Mesendoderm (in vitro differentiated cells): ENCODE data around the gene NR2F1-AS1.

Experiments used
- DNase-seq: peaks from one replicate; pipeline ENCODE4 v3.0.0; 2013
- H2AK5ac ChIP-seq: 2 replicates; pipeline ENCODE4 v1.6.1; 2013; ENCODE audit warnings: low read length, inconsistent platforms
- H2BK120ac ChIP-seq: 2 replicates; pipeline ENCODE4 v1.6.1; 2013; ENCODE audit warnings: low read depth, mild to moderate bottlenecking, low read length, moderate library complexity, mixed read lengths
- H2BK15ac ChIP-seq: replicated peaks from 2 replicates; pipeline ENCODE4 v1.6.1; 2013; ENCODE audit warnings: low read depth, mild to moderate bottlenecking, moderate library complexity
- H2BK5ac ChIP-seq: 2 replicates; pipeline ENCODE4 v1.6.1; 2013; ENCODE audit warnings: low read length, inconsistent platforms
- H3K18ac ChIP-seq: 2 replicates; pipeline ENCODE4 v1.6.1; 2013; ENCODE audit warnings: mild to moderate bottlenecking, low read length, mixed read lengths
- H3K23ac ChIP-seq: one replicate; pipeline ENCODE4 v1.6.1; 2013; ENCODE audit warnings: low read length
- H3K27ac ChIP-seq: 2 replicates; pipeline ENCODE4 v1.5.1; 2013; ENCODE audit warnings: low read depth, mild to moderate bottlenecking, inconsistent platforms, low read length, moderate library complexity
- H3K27me3 ChIP-seq: 2 replicates; pipeline ENCODE4 v1.6.1; 2013; ENCODE audit warnings: low read length, control low read depth, mild to moderate bottlenecking, inconsistent platforms; ENCODE audit not compliant: insufficient read depth, poor library complexity
- H3K36me3 ChIP-seq: 2 replicates; pipeline ENCODE4 v1.6.1; 2013; ENCODE audit warnings: low read length, inconsistent platforms; ENCODE audit not compliant: control insufficient read depth, insufficient read depth
- H3K4ac ChIP-seq: one replicate; pipeline ENCODE4 v1.6.1; 2013; ENCODE audit warnings: low read depth, mild to moderate bottlenecking, low read length, moderate library complexity
- H3K4me1 ChIP-seq: 2 replicates; pipeline ENCODE4 v1.6.1; 2013; ENCODE audit warnings: low read depth, low read length, inconsistent platforms; ENCODE audit not compliant: control insufficient read depth
- H3K4me2 ChIP-seq: 2 replicates; pipeline ENCODE4 v1.6.1; 2013; ENCODE audit warnings: low read length
- H3K4me3 ChIP-seq: 2 replicates; pipeline ENCODE4 v1.5.1; 2013; ENCODE audit warnings: mild to moderate bottlenecking, low read length
- H3K56ac ChIP-seq: one replicate; pipeline ENCODE4 v1.6.1; 2013; ENCODE audit warnings: low read length
- H3K79me1 ChIP-seq: 2 replicates; pipeline ENCODE4 v1.6.1; 2013; ENCODE audit warnings: low read length, inconsistent platforms
- H3K79me2 ChIP-seq: 2 replicates; pipeline ENCODE4 v1.6.1; 2013; ENCODE audit warnings: mild to moderate bottlenecking, low read length; ENCODE audit not compliant: control insufficient read depth, insufficient read depth
- H3K9ac ChIP-seq: 2 replicates; pipeline ENCODE4 v1.6.1; 2013; ENCODE audit warnings: low read length, inconsistent platforms
- H4K5ac ChIP-seq: one replicate; pipeline ENCODE4 v1.6.1; 2013; ENCODE audit warnings: low read length
- H4K8ac ChIP-seq: one replicate; pipeline ENCODE4 v1.6.1; 2013; ENCODE audit warnings: low read depth, mild to moderate bottlenecking, control low read depth, low read length, moderate library complexity
- WGBS: extraction: QIAGEN DNeasy Blood & Tissue Kit; methylation state at CpG from one replicate; pipeline ENCODE4 v1.1.7; 2013; ENCODE audit warnings: low lambda C conversion rate, missing lambda C conversion rate; ENCODE audit not compliant: insufficient coverage; ENCODE audit errors: extremely low coverage; 5-methylcytosine and 5-hydroxymethylcytosine counted together

The NR2F1-AS1 gene

DNA sequence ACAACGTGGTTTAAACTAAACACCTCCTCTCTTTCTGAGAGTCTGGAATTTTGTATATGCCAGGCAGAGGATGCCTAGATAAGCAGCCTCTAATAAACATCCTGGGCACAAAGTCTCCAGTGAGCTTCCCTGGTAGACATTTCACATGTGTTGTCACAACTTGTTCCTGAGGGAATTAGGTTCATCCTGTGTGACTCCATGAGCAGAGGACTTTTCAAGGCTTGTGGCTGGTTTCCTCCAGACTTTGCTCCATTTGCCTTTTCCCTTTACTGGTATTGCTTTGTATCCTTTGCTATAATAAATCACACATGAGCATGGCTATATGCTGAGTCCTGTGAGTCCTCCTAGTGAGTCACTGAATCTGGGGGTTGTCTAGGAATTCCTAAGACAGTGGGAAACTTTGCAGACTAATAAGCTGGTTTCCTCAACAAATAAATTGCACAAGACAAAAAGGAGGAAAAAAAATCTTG lies 77.4 kb downstream of the NR2F1-AS1 start:
- Histone ChIP-seq H3K18ac (no peak overlapping the region), H3K27me3 (no peaks in the 10 kb centered on the region), H3K9ac (no peak overlapping the region), H4K5ac (no peak overlapping the region), H3K36me3 (no peaks in the 10 kb centered on the region), H3K23ac (no peak overlapping the region), H2BK15ac (no peak overlapping the region), H2BK5ac (no peak overlapping the region), H3K4me3 (no peak overlapping the region), H4K8ac (no peak overlapping the region), H3K56ac (no peak overlapping the region), H3K79me2 (no peaks in the 10 kb centered on the region), H2AK5ac (no peak overlapping the region), H3K4me1 (no peaks in the 10 kb centered on the region), H3K79me1 (no peaks in the 10 kb centered on the region), H3K27ac (no peak overlapping the region), H3K4ac (no peak overlapping the region), H3K4me2 (no peak overlapping the region), H2BK120ac (peak overlapping the region; percentile 61)
- no CpG with 5 or more reads among the region's 1 CpG for WGBS
- peak; percentile 31 for DNase-seq

DNA sequence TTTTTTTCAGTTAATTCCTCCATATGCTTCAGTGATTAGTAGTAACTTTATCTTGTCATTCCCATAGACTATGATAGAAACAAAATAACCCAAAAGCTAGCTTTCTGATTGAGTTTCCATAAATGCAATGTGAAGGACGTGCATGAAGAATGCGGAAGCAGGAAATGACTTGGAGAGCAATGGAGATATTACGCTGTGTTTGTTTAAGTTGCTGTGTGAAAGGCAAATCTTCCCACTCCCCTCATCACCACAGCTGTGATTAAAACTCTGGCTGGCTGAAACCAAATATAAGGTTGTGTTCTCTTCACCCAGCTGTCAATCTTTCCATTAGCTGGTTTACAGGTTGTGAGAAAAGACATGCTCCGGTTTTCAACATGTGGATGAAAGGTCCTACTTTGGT lies 83.9 kb downstream of the NR2F1-AS1 start:
- Histone ChIP-seq H3K4me1 (no peaks in the 10 kb centered on the region), H3K79me1 (no peaks in the 10 kb centered on the region), H3K27ac (no peak overlapping the region), H3K36me3 (no peaks in the 10 kb centered on the region), H2BK5ac (no peak overlapping the region), H3K79me2 (no peaks in the 10 kb centered on the region), H2BK15ac (no peak overlapping the region), H3K18ac (no peak overlapping the region), H3K56ac (no peak overlapping the region), H3K4ac (no peak overlapping the region), H4K8ac (no peak overlapping the region), H3K4me3 (no peak overlapping the region), H4K5ac (no peak overlapping the region), H3K4me2 (no peak overlapping the region), H3K27me3 (no peaks in the 10 kb centered on the region), H2AK5ac (no peak overlapping the region), H3K23ac (no peak overlapping the region), H2BK120ac (no peak overlapping the region), H3K9ac (no peak overlapping the region)
- WGBS = no CpG with 5 or more reads among the region's 4 CpGs
- DNase-seq = no peak

GRCh38 chr5:93479982-93480509 lies 101.0 kb downstream of the NR2F1-AS1 start:
- H3K79me2 ChIP-seq = no peaks in the 10 kb centered on the region
- no peak overlapping the region for H3K18ac ChIP-seq
- no peak overlapping the region for H2BK120ac ChIP-seq
- no peaks in the 10 kb centered on the region for H3K27me3 ChIP-seq
- no peak overlapping the region for H2BK5ac ChIP-seq
- H2AK5ac ChIP-seq = no peak overlapping the region
- H3K4ac ChIP-seq = no peak overlapping the region
- H3K56ac ChIP-seq = no peak overlapping the region
- H3K79me1 ChIP-seq = no peaks in the 10 kb centered on the region
- H3K36me3 ChIP-seq = no peaks in the 10 kb centered on the region
- H3K23ac ChIP-seq = no peak overlapping the region
- no peak overlapping the region for H4K5ac ChIP-seq
- no peak overlapping the region for H3K9ac ChIP-seq
- no peak overlapping the region for H2BK15ac ChIP-seq
- H4K8ac ChIP-seq = no peak overlapping the region
- H3K4me2 ChIP-seq = no peak overlapping the region
- no peaks in the 10 kb centered on the region for H3K4me1 ChIP-seq
- DNase-seq = no peak
- no peak overlapping the region for H3K4me3 ChIP-seq
- no peak overlapping the region for H3K27ac ChIP-seq

DNA sequence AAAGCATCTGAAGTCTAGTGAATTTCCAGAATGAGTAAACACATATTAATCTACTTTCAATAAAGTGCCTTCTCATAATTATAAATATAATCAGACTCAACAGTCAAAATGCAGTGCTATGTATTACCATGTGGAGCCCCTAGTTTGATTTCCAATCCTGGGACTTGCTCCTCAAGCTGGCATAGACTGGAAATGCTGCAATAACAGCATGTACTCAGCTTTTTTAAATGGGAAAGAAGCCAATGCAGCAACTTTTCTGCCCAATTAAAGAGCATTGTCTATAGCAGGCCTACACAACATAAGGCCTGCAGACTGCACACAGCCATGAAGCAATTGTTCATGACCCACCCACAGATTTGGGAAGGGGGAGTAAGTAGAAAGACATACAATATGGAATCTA lies 103.2 kb downstream of the NR2F1-AS1 start:
- no peak overlapping the region for H2AK5ac ChIP-seq
- no peak overlapping the region for H3K23ac ChIP-seq
- H3K27me3 ChIP-seq = no peaks in the 10 kb centered on the region

DNA sequence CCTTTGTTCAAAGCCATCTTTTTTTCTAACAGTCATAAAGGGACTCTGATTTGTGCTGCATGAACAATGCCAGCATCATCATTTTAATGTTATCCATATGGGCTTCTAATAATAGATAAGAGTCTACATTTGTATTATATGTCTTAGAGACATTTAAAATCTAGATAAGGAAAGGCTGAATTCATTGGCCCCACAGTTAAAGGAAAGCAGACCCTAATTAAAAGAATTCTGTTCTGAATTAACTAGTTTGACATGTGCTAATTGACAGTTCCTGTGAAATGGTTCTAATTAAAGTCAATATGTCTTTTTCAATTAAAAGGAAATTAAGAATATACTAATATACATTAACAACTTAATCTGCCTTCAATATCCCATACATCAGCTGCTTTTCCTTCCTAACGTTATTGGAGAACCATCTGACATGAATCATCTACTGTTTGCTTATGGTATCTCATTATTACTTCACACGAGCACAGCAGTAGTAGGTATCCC lies 104.7 kb downstream of the NR2F1-AS1 start:
- H3K79me1 ChIP-seq = no peaks in the 10 kb centered on the region
- no peak overlapping the region for H4K5ac ChIP-seq
- no peak overlapping the region for H3K9ac ChIP-seq
- H3K23ac ChIP-seq = no peak overlapping the region
- no peak overlapping the region for H3K18ac ChIP-seq
- no peaks in the 10 kb centered on the region for H3K79me2 ChIP-seq
- no peak overlapping the region for H3K4me2 ChIP-seq
- no peak overlapping the region for H3K4ac ChIP-seq
- no peak overlapping the region for H3K27ac ChIP-seq
- WGBS = no CpG with 5 or more reads among the region's 2 CpGs
- H2BK15ac ChIP-seq = no peak overlapping the region
- H2AK5ac ChIP-seq = no peak overlapping the region
- no peak overlapping the region for H2BK120ac ChIP-seq
- H4K8ac ChIP-seq = no peak overlapping the region
- no peaks in the 10 kb centered on the region for H3K4me1 ChIP-seq
- H3K56ac ChIP-seq = no peak overlapping the region
- no peak overlapping the region for H3K4me3 ChIP-seq
- no peak overlapping the region for H2BK5ac ChIP-seq
- H3K36me3 ChIP-seq = no peaks in the 10 kb centered on the region
- DNase-seq = no peak
- H3K27me3 ChIP-seq = no peaks in the 10 kb centered on the region

More for the DNA sequence above, 103.2 kb downstream of the NR2F1-AS1 start:
- H3K4me3 ChIP-seq = no peak overlapping the region
- no peaks in the 10 kb centered on the region for H3K4me1 ChIP-seq
- no peak overlapping the region for H3K27ac ChIP-seq
- H3K18ac ChIP-seq = no peak overlapping the region
- no peak for DNase-seq
- H2BK15ac ChIP-seq = no peak overlapping the region
- H4K8ac ChIP-seq = no peak overlapping the region
- H3K4ac ChIP-seq = no peak overlapping the region
- no peak overlapping the region for H3K56ac ChIP-seq
- no peak overlapping the region for H2BK120ac ChIP-seq
- H2BK5ac ChIP-seq = no peak overlapping the region
- H3K9ac ChIP-seq = no peak overlapping the region
- no peak overlapping the region for H3K4me2 ChIP-seq
- H3K79me2 ChIP-seq = no peaks in the 10 kb centered on the region
- no peaks in the 10 kb centered on the region for H3K79me1 ChIP-seq
- no peak overlapping the region for H4K5ac ChIP-seq
- H3K36me3 ChIP-seq = no peaks in the 10 kb centered on the region

GRCh38 chr5:93462916-93463315 lies 118.1 kb downstream of the NR2F1-AS1 start:
- Histone ChIP-seq H4K5ac (no peak overlapping the region), H3K9ac (no peak overlapping the region), H2BK120ac (no peak overlapping the region), H3K4ac (no peak overlapping the region), H3K4me2 (no peak overlapping the region), H3K79me1 (no peaks in the 10 kb centered on the region), H2BK5ac (no peak overlapping the region), H3K18ac (no peak overlapping the region), H3K23ac (no peak overlapping the region), H3K4me1 (no peaks in the 10 kb centered on the region), H3K4me3 (no peak overlapping the region), H2BK15ac (no peak overlapping the region), H4K8ac (no peak overlapping the region), H3K27me3 (no peaks in the 10 kb centered on the region), H3K56ac (no peak overlapping the region), H3K79me2 (no peaks in the 10 kb centered on the region), H3K27ac (no peak overlapping the region), H3K36me3 (no peaks in the 10 kb centered on the region), H2AK5ac (no peak overlapping the region)
- no peak for DNase-seq
- WGBS = no CpG with 5 or more reads among the region's 1 CpG
